ENCODE results near the gene BBOX1.
"Not testable (repeated sequence)": the region's sequence is repeated elsewhere in the genome, so short reads cannot be mapped to it uniquely, and the experiment has no call there.

Gene BBOX1

DNA sequence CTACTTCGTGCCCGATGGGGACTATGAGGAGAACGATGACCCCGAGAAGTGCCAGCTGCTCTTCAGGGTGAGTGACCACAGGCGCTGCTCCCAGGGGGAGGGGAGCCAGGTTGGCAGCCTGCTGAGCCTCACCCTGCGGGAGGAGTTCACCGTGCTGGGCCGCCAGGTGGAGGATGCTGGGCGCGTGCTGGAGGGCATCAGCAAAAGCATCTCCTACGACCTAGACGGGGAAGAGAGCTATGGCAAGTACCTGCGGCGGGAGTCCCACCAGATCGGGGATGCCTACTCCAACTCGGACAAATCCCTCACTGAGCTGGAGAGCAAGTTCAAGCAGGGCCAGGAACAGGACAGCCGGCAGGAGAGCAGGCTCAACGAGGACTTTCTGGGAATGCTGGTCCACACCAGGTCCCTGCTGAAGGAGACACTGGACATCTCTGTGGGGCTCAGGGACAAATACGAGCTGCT is 46.0 kb upstream of the BBOX1 start:
- Histone ChIP-seq H3K9ac (ENCODE audit: low read length) (peak overlapping the region; percentile 95), H2AFZ (ENCODE audit: low read length) (no peak overlapping the region), H3K4me1 (ENCODE audit: insufficient read depth, low read length, severe bottlenecking) (peaks cover 94% of the 10 kb centered on the region), H3K36me3 (ENCODE audit: insufficient read depth, low read length) (peaks cover 12% of the 10 kb centered on the region), H3K79me2 (ENCODE audit: insufficient read depth, low read length) (peaks cover 42% of the 10 kb centered on the region), H3K9me2 (ENCODE audit: low read depth, low read length) (no peaks in the 10 kb centered on the region), H4K20me1 (ENCODE audit: insufficient read depth, low read length) (no peaks in the 10 kb centered on the region), H3F3A (ENCODE audit: insufficient read depth, low read length) (no peaks in the 10 kb centered on the region), H3K27me3 (ENCODE audit: insufficient read depth, low read length) (no peaks in the 10 kb centered on the region), H3K27ac (ENCODE audit: low read depth, low read length, poor library complexity, severe bottlenecking) (peak overlapping the region; percentile 92), H3K4me2 (ENCODE audit: low read length) (peak overlapping the region; percentile 68), H3K4me3 (ENCODE audit: low read depth, low read length, poor library complexity, severe bottlenecking) (peak overlapping the region; percentile 79), H3K9me3 (ENCODE audit: low read length) (no peaks in the 10 kb centered on the region)
- TF ChIP-seq CTCF (IDR thresholded peaks at IDR 0.05; ENCODE audit: low read length) (no peak), EZH2 (IDR thresholded peaks at IDR 0.05; ENCODE audit: borderline replicate concordance, low read length) (no peak)

DNA sequence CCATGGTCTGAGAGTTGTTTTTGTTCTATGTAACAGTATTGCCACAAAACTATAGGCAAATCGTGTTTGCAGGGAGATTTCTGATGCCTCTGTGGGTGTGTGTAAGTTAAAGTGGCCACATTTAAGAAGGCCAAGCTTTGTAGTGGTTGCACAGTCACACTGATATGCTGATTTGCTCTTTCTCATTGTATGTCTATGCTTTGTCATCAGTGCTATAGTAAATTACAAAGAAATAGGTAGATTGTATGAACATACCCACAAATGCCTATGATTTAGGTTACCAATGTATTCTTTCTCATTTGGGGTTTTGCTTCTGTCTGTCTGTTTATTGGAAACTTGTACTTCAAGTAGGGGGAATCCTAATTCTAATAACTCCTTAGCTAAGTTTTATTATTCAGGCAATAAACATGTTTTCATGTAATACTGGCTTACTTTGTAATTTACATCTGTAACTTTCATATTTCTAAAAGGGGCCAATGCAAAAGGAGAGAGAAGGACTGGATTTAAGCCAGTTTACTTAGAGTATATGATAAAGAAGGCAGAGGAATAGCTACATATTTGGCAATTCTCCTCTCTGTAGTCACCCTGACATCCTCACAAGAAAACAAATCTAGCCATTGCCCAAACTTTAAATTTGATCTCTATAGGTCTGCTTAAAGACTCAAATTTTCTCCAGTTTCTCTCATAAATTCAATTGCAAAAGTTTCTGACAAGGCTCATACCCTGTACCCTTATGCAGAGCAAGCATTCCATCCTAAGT is 44.7 kb upstream of the BBOX1 start:
- H3K79me2 ChIP-seq (ENCODE audit: insufficient read depth, low read length) = peaks cover 42% of the 10 kb centered on the region
- H3K9ac ChIP-seq (ENCODE audit: low read length) = peak overlapping the region; percentile 95
- no peaks in the 10 kb centered on the region for H4K20me1 ChIP-seq (ENCODE audit: insufficient read depth, low read length)
- no peaks in the 10 kb centered on the region for H3F3A ChIP-seq (ENCODE audit: insufficient read depth, low read length)
- H3K4me1 ChIP-seq (ENCODE audit: insufficient read depth, low read length, severe bottlenecking) = peaks cover 92% of the 10 kb centered on the region
- H2AFZ ChIP-seq (ENCODE audit: low read length) = no peak overlapping the region
- TF ChIP-seq EZH2 (IDR thresholded peaks at IDR 0.05; ENCODE audit: borderline replicate concordance, low read length) (no peak), CTCF (IDR thresholded peaks at IDR 0.05; ENCODE audit: low read length) (no peak)
- H3K4me3 ChIP-seq (ENCODE audit: low read depth, low read length, poor library complexity, severe bottlenecking) = peak overlapping the region; percentile 79
- H3K9me2 ChIP-seq (ENCODE audit: low read depth, low read length) = no peaks in the 10 kb centered on the region
- peak overlapping the region; percentile 92 for H3K27ac ChIP-seq (ENCODE audit: low read depth, low read length, poor library complexity, severe bottlenecking)
- no peaks in the 10 kb centered on the region for H3K27me3 ChIP-seq (ENCODE audit: insufficient read depth, low read length)
- H3K36me3 ChIP-seq (ENCODE audit: insufficient read depth, low read length) = peaks cover 12% of the 10 kb centered on the region
- H3K4me2 ChIP-seq (ENCODE audit: low read length) = peak overlapping the region; percentile 68
- H3K9me3 ChIP-seq (ENCODE audit: low read length) = no peaks in the 10 kb centered on the region

DNA sequence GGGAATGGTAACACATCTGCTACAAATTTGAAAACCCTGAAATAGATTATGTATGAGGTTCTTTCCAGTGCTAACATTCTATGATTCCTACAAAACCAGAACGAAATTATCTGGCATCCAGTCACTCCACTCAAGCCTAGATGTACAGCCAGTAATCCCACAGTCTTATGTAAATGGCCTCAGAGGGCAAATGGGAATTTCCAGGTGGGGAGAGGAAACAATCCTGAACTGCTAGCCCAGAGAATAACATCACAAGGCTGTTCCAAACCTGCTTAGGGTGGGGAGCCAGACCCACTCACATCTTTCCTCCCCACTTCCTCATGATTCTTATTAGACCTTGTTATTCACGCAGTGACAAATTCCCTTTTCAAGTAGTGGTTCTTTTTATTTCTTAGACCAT is 43.2 kb upstream of the BBOX1 start:
- H4K20me1 ChIP-seq (ENCODE audit: insufficient read depth, low read length) = no peaks in the 10 kb centered on the region
- H3K4me3 ChIP-seq (ENCODE audit: low read depth, low read length, poor library complexity, severe bottlenecking) = peak overlapping the region; percentile 79
- peaks cover 36% of the 10 kb centered on the region for H3K79me2 ChIP-seq (ENCODE audit: insufficient read depth, low read length)
- H3K36me3 ChIP-seq (ENCODE audit: insufficient read depth, low read length) = no peaks in the 10 kb centered on the region; the same call in 1 of the 2 replicates
- no peaks in the 10 kb centered on the region for H3K9me3 ChIP-seq (ENCODE audit: low read length)
- H3F3A ChIP-seq (ENCODE audit: insufficient read depth, low read length) = no peaks in the 10 kb centered on the region
- H3K4me1 ChIP-seq (ENCODE audit: insufficient read depth, low read length, severe bottlenecking) = peaks cover 92% of the 10 kb centered on the region
- peak overlapping the region; percentile 68 for H3K4me2 ChIP-seq (ENCODE audit: low read length)
- no peaks in the 10 kb centered on the region for H3K9me2 ChIP-seq (ENCODE audit: low read depth, low read length)
- TF ChIP-seq CTCF (IDR thresholded peaks at IDR 0.05; ENCODE audit: low read length) (no peak), EZH2 (IDR thresholded peaks at IDR 0.05; ENCODE audit: borderline replicate concordance, low read length) (no peak)
- H2AFZ ChIP-seq (ENCODE audit: low read length) = no peak overlapping the region
- H3K27me3 ChIP-seq (ENCODE audit: insufficient read depth, low read length) = no peaks in the 10 kb centered on the region
- H3K27ac ChIP-seq (ENCODE audit: low read depth, low read length, poor library complexity, severe bottlenecking) = peak overlapping the region; percentile 92
- H3K9ac ChIP-seq (ENCODE audit: low read length) = peak overlapping the region; percentile 95

- H3F3A ChIP-seq (ENCODE audit: insufficient read depth, low read length); H3K36me3 ChIP-seq (ENCODE audit: insufficient read depth, low read length); H3K9me3 ChIP-seq (ENCODE audit: low read length); H3K4me3 ChIP-seq (ENCODE audit: low read depth, low read length, poor library complexity, severe bottlenecking); H3K79me2 ChIP-seq (ENCODE audit: insufficient read depth, low read length); H3K27me3 ChIP-seq (ENCODE audit: insufficient read depth, low read length); H3K4me2 ChIP-seq (ENCODE audit: low read length); H3K9me2 ChIP-seq (ENCODE audit: low read depth, low read length); H4K20me1 ChIP-seq (ENCODE audit: insufficient read depth, low read length); H2AFZ ChIP-seq (ENCODE audit: low read length): not testable (repeated sequence)
- peaks cover 95% of the 10 kb centered on the region for H3K4me1 ChIP-seq (ENCODE audit: insufficient read depth, low read length, severe bottlenecking)
- H3K9ac ChIP-seq (ENCODE audit: low read length) = 0 out of 2 replicates have a peak overlapping the region, but pooled peaks have one; percentile 2
- H3K27ac ChIP-seq (ENCODE audit: low read depth, low read length, poor library complexity, severe bottlenecking) = peak overlapping the region; percentile 88
These were observed 39.4 kb upstream of the BBOX1 start for GRCh38 chr11:27001136-27001730.

Data from OCI-LY1 (cell line).